Left lobe of liver (tissue), 2 donors: ENCODE data around the gene DBN1. TPM values are rescaled to one million over a fixed set of nuclear protein-coding genes. Genes with fewer than 3 reads are reported as not detected.

Experiments used
- ATAC-seq: fragments of 200-7000 bp; cut with Tn5 transposase; one replicate; pipeline ENCODE4 v1.9.1; 2020; ENCODE audit warnings: mild to moderate bottlenecking, moderate library complexity
- DNase-seq: peaks from one replicate; pipeline ENCODE4 v3.0.0-alpha.2; 2020; ENCODE audit warnings: low spot score
- total RNA-seq: library from RNA; stranded (reverse); gene quantifications from one replicate; pipeline ENCODE4 v1.2.1, GENCODE V29; 2021
- donor health status: DM: no; HTN: no; CAD: no; lungs with moderate emphysema.
- donor health status: DM: no; HTN: yes; CAD: no.

DBN1 gene
- total RNA-seq, 1 donor from 2014 or later: 1.7 TPM

- no peak for ATAC-seq
- DNase-seq: no peak
These were observed 27.6 kb downstream of the DBN1 start for GRCh38 chr5:177445917-177446199.

DNA sequence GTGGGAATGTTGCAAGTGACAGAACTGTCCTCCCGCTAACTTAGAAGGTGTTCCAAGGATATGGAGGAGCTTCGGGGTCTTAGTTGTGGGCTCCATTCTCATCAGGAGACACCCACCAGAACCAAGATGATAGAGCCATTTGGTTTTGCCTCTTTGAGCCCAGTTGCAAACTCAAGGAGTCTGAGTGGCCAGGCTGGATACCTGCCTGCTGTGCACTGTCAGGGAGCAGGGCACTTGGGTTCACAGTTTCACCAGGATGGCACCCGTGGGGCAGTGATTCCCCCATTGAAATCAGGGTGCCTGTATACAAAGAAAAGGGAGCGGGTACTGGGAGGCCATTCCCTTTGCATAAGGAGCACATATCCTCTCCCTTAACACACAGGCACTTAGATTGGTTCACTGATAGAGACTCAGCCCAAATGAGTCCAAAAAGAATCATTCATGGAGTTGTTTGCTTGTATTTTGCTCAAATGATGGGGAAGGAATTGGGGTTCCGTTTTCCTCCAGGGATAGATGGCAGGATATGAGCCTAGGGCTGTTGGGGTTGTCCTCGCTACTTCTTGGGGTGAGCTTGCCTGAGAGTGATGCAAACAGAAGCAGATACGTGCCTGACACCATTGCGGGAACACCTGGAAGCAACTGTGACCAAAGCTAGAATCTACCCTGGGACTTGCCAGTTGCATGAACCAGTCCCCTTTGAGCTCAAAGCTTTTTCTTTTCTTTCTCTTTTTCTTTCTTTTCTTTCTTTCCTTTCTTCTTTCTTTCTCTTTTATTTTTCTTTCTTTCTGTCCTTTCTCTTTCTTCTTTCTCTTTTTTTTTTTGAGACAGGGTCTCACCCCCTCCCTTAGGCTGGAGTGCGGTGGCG is 28.1 kb downstream of the DBN1 start:
- ATAC-seq (no peak), DNase-seq (no peak)

GRCh38 chr5:177444106-177445051 is 29.1 kb downstream of the DBN1 start:
- ATAC-seq (no peak), DNase-seq (peak; percentile 45)

GRCh38 chr5:177443144-177443983 is 30.1 kb downstream of the DBN1 start:
- peak; percentile 44 for DNase-seq

DNA sequence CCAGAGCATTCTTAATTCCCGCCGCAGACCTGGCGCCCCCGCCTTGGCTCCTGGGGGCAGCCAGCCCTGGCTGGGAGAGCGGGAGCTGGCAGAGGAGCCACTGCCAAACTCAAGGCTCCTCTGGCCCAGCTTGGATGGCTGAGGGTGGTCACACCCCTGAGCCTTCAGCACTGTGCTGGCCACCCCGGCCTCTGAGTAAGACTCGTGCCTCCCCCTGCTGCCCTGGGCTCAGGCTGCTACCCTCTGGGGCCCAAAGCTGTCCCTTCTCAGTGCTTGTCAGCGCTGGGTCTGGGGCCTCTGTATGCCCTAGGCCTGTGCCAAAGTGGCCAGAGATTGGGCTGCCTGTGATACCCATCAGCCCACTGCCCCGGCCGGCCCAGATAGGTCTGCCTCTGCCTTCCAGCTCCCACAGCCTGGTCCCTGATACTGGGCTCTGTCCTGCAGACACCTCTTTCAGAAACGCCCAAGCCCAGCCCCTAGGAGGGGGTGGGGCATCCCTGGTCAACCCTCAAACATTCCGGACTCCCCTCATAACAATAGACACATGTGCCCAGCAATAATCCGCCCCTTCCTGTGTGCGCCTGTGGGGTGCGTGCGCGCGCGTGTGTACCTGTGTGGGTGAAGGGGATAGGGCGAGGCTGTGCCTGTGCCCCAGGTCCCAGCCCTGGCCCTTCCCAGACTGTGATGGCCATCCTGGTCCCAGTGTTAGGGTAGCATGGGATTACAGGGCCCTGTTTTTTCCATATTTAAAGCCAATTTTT is 31.2 kb downstream of the DBN1 start:
- DNase-seq (no peak), ATAC-seq (no peak)

More at GRCh38 chr5:177443144-177443983, 30.1 kb downstream of the DBN1 start:
- ATAC-seq: no peak

DNA sequence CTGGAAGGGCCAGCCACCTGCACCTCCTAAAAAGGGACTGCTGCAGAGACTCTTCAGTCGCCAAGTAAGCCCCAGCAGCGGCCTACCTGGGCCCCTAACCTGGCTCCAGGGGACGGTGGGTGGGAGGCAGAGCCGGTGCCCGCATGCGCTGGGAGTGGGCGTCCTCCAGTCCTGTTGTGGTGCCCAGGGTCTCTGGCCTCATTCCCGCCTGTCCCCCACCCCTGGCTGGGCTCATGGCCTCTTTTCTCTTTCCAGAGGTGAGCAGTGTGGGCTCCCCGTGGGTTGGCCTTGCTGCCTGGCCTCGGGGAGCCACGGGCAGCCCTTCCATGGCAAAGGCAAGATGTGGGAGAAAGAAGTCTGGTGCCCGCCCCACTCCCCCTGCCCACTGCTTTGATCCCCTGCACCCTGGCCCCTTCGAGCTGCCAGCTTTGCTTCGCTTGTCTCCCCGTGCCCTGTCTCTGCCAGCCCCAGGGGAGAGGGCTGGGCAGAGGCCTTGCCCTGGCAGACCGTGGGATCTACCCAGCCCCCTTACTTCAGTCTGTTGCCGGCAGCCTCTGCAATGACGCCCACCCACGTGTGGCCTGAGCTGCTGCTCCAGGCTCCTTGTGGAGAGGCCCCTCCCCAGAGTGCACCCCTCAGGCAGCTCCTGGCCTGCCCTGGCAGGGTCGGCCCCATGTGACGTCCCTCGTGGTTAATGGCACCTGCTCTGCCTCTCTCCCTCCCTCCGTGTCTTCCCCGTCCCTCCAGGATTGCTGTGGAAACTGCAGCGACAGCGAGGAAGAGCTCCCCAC is 32.2 kb downstream of the DBN1 start:
- no peak for ATAC-seq
- DNase-seq: no peak

GRCh38 chr5:177440211-177440989 is 33.0 kb downstream of the DBN1 start:
- ATAC-seq (no peak), DNase-seq (no peak)

DNA sequence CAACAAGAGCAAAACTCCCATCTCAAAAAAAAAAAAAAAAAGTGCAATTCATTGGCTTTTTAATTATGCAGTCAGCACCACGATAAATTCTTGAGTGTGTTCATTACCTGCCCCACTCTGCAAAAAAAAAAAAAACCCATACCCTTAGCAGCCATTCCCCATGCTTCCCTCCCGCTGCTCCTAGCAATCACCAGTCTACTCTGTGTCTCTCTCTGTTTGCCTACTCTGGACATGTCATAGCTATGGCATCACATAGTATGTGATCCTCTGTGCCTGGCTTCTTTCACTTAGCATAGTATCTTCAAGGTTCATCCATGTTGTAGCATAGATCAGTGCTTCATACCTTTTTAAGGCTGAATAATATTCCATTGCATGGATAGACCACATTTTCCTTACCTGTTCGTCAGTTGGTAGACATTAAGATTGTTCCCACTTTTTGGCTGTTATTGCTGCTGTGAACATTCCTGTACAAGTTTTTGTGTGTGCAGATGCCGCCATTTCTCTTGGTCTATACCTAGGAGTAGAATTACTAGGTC is 33.8 kb downstream of the DBN1 start:
- no peak for ATAC-seq
- DNase-seq: no peak

DNA sequence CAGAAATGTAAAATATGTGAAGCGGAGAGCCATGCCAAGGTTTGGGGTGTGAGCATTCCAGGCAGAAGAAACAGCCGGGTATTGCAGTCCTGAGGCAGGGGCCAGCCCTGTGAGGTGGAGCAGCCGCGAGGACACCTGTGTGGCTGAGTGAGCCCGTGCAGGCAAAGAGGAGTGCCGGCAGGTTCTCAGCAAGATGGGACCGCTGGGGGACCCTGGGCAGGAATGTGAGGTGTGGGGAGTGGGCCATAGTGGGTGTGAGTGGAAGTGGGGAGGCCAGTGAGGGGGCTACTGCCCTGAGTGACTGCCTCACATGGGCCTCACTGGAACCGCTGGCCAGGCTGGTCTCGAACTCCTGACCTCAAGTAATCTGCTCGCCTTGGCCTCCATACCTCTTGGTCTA is 35.0 kb downstream of the DBN1 start:
- DNase-seq (no peak), ATAC-seq (no peak)

DNA sequence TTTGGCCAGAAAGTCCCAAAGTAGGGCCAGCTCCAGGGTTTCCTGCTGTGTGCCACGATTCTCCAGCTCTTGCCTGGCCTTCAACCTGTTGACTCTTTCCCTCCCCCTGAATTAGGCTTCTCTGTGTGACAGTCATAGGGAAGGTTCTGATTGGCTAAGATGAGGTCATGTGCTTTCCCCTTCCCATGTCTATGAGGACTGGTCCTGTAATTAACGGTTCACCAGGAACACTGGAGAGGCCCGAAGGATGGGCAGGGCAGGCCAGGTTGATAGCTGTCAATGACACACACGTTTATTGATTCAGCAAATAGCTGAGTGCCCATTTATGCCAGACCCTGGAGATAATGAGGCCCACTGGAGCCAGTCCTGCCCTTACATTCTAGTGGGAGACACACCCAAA is 35.8 kb downstream of the DBN1 start:
- DNase-seq (no peak), ATAC-seq (no peak)

- no peak for DNase-seq
- ATAC-seq: no peak
These were observed 37.4 kb downstream of the DBN1 start for GRCh38 chr5:177435847-177436536.

DNA sequence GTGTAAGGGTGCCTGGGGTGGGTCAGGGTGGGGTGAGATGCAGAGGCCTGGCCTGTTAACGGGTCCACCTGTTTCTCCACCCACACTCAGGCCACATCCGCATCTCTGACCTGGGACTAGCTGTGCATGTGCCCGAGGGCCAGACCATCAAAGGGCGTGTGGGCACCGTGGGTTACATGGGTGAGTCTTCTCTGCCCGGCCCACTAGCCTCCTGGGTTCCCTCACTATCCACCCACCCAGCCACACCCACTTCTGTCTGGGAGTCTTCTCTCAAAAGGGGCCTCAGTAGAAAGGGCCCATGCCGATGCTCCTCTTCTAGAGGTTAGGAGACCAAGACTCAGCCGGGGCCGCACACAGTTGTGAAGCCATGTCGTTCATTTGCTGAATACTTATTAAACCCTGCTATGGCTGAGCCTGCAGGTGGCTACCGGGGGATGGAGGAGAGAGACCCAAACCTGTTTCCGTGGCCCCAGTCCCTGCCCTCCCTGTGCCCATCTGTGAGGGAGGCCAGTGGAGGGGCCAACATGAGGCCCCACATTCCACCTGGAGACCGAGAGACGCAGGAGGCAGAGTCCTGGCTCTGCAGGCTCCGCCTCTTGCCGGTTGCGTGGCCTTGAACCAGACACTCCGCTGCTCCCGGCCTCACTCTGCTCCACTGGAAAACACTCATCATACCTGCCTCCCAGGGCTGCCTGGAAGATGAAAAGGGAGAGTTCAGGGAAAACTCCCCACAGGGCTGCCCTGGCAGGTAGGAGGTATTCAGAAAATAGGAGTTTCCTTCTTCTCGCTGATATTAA is 38.3 kb downstream of the DBN1 start:
- ATAC-seq: no peak
- DNase-seq: no peak

GRCh38 chr5:177434437-177434836 is 39.0 kb downstream of the DBN1 start:
- no peak for DNase-seq
- ATAC-seq: no peak

GRCh38 chr5:177433658-177434217 is 39.7 kb downstream of the DBN1 start:
- DNase-seq (no peak), ATAC-seq (no peak)

DNA sequence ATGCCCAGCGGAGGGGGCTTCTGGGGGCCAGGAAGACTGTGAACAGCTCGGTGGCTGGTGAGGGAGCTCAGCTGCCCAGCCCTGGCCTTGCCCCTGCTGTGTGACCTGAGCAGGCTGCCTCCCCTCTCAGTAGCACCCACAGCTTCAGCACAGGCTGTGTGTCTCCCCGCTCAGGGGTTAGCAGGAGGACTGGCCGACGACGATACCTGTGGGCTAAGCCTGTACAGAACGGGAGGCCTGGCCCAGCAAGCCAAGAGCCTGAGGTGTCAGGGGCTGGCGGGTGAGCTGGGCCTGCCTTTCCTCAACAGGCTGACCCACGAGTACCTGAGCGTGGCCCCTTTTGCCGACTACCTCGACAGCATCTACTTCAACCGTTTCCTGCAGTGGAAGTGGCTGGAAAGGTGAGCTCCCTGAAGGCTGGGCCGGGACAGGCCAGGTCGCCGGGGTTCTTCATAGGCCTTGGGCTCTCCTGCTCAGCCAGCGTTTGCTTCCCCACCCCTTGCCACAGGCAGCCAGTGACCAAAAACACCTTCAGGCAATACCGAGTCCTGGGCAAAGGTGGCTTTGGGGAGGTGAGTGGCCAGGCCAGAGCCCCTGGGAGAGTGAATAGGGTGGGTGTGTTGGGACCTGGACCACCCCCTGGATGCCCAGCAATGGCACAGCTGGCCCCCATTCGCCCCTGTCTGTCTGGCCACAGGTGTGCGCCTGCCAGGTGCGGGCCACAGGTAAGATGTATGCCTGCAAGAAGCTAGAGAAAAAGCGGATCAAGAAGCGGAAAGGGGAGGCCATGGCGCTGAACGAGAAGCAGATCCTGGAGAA is 40.4 kb downstream of the DBN1 start:
- ATAC-seq (no peak), DNase-seq (no peak)
